AG20443 (cell line): ENCODE results near the gene ARID1B.

Experiments used
- DNase-seq: peaks from one replicate; pipeline ENCODE4 v3.0.0; 2012; ENCODE audit warnings: low spot score, mixed read lengths

The ARID1B gene

DNA sequence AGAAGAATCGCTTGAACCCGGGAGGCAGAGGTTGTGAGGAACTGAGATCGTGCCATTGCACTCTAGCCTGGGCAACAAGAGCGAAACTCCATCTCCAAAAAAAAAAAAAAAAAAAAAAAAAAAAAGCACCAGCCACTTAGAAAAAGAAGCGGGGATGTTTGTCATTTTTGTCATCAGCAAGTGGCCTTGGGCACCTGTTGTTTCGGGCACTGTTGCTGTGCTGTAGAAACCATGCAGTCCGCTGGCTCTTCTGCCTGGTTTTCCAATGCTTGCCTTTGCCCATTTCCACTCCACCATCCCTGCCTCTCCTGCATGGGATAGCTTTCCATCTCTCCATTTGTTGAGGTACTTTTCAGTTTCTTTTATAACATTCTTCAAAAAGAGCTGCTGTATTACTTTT lies 129.3 kb downstream of the ARID1B start:
- no peak for DNase-seq

DNA sequence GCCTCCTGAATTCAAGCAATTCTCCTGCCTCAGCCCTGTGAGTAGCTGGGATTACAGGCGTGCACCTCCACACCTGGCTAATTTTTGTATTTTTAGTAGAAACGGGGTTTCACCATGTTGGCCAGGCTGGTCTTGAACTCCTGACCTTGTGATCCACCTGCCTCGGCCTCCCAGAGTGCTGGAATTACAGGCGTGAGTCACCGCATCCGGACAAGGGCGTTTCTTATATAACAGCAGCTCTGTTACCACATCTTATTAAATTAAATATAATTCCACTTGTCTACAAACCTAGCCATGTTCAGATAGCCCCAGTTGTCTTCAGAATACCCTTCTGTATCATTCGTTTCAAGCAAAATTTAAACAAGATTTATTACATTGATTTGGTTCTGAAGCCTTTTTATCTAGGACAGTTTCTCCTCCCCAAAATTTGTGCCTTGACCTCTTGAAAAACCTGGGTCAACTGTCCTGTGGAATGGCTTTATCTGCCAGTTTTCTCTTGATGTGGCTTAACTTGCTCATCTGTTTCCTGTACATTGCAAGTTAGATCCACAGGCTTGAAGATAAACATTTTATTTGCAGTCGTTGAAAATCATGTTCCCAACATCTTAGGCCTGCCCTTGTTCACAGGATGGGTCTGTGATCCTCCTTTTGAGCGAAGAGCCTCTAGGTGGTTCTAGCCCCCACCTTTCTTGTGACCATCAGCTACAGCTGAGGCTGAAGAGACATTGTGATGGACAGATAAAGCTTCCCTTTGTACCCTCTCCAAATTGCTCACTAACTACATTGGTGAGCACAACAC lies 132.2 kb downstream of the ARID1B start:
- DNase-seq: no peak

DNA sequence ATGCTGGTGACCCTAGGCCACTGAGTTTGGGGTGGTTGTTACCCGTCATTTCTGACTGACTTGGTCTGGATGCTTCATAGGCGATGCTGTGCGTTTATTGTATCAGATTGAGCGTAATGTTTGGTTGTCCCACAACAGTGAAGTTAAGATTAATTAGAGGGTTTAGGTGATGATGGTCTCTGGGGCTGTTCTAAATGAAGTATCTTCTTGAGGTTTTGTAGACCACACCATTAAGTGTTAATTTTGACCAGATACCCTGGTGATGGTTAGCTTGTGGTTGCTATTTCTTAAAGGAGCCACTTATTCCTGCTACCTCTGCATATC lies 132.8 kb downstream of the ARID1B start:
- no peak for DNase-seq

DNA sequence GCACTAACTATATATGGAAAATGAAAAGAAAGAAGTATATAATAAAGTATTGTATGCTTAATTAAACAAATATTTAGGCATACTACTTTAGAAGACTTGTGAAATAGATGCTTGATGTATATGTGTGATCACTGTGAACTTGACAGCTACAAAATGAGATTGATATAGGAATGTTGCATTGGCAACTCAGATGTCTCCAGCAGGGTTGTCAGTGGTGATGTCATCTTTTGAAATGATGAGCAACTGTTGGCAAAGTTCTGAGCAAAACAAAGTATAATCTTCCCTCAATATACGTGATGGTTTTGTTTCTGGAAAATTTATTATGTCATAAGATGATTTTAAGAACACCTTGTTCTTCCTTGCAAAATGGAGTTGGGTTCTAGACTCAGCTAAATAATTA lies 133.8 kb downstream of the ARID1B start:
- DNase-seq: no peak

DNA sequence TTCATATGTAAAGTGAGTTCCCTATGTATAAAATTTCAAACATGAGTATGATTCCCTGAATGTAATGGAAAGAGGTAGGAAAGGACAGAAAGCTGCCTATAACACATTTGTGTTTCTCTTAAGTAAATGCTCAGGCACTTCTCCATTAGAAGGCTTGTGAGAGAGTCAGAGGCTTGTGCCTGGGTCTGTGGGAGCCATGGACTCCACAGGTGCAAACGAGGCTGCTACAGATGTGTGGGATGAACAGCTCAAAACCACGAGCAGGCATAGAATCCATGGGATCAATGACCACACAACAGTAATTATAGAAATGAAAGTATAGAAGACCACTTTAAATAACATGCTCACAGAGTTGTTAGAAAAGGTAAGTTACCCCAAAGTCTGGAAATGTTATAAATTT lies 134.4 kb downstream of the ARID1B start:
- DNase-seq: no peak

DNA sequence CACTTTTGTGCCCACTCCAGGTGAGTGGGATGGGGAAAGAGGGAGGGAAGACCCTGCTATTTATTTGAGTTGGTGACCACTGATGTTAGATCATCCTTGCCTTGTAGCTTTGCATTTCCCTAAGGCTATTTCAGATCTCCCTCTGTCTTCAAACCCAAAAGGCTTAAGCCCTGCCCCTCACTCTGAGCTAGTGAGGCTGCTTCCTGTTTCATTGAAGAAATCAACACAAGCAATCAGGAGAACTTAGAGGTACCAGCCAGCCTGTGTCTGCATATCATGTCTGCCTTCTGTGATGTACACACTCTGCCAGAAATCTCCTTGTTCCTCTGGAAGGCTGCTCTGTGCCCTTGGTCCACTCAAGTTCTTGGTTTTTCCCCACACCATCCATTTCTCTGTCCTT lies 135.3 kb downstream of the ARID1B start:
- no peak for DNase-seq

DNA sequence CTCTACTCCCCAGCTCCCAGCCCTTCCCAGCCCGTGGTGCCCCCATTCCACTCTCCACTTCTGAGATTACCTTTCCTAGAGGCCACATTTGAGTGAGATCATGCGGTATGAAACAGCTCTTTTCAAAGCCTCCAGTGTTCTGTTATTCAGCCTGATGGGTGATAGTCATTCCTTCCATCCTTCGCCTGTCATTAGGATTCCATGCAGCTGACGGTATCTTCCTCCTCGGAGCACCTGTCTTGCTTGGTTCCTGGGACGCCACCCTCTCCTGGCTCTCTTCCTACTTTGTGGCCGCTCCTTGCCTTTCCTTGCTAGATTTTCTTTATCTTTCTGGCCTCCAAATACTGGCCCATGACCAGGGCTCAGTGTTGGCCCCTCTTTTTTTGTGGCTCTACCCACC lies 137.0 kb downstream of the ARID1B start:
- no peak for DNase-seq

DNA sequence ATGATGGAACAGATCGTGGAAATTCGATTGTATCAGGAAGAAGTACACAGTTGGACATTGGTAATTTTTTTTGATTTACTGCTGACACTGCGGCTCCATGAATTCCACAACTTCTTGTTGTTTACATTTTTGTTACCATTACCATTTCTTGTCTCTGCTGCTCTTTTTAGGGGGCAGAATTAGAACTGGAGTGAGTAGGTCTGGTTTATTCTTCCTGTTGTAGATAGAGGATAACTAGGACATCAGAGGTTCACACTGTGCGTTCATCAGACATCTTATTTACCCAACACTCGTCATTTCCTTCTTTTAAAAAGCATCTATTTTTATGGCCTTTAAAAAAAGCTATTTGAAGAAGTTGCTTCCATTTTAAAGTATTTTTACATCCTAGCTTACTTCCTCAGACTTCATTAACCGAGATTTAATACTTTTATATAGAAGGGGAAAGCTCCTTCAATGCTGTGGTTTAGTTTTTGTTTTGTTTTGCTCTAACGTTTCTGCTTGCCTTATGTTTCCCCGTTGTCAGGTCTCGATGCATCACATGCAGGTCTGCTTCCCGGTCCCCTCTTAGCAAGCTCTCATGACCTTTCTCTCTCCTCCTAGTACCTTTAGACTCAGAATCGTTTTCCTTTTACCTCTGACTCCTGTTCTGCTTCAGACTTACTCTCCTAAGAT lies 139.1 kb downstream of the ARID1B start:
- DNase-seq: no peak

DNA sequence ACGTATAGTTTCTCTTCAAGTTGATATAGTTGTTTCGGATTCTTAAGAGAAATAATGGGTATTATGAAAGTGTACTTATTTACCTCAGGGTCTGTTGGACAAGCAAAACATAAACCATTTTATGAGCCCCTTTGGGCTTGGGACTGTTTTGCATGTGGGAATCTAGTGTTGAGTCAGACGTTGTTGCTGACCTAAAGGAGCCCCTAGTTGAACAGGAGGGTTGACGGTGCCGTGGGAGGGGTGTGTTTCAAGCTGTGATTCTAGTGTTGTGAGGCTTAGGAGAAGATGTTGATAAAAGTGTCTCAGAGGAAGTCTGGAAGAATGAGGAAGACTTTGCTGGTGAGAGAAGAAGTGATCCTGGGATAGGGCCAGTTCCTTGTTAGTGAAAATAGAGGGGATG lies 140.0 kb downstream of the ARID1B start:
- DNase-seq: no peak

DNA sequence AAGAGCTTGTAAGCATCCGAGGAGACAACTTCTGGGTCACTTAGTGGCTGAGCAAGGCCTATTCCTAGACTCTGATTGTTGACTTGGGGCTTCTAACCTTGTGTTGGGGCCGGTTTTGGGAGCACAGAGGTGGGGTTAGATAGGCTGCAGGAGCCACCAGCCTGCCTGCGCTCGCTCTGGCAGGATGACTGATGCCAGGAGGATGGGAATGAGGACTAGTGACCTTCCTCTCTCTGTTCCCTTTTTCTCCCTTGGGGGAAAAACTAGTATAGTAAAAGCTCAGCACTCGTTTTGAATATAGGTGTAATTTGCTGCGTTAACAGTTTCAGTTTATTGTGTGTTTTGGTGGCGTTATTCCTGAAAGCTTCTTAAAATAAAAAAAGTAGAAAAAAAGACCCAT lies 141.5 kb downstream of the ARID1B start:
- no peak for DNase-seq

DNA sequence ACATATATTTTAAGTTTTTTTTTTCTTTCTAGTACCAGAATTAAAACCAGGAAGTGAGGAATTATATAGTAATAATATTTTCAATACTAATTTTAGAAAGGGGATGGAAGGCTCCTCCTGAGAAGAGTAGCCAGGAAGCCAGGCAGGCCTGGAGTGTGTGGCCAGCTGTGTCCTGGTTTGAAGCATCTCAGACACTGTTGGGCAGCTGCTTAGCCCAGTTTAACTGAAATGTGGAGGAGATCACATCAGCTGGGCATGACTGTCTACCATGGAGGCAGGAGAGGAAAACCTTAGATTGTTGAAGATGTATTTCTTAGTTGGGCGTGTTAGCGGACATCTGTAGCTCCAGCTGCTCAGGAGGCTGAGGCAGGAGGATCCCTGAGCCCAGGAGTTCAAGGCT lies 142.2 kb downstream of the ARID1B start:
- DNase-seq: no peak

DNA sequence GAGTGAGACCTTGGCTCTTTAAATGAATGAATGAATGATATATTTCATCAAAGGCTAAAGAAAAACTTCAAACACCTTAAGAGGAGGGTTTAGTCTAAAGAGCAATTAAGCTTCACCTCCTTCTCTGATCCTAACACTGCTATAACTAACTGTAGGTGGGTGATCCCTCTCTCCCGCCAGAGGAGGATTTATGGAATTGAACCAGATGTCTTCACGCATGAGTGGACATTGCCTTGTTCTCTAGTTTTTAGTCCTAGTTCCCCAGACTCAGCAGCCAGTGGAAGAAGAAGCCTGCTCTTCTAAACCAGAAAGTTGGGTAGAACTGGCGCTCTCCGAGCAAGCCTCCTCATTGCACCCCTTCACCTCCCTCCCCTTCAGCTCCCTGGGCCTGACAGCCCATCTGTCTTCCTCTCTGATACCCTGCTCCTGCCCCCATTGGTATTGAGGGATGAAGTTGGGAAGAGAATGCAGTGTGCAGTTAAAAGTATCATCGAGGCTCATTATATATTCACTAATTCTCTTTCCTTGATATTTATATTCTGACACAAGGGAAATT lies 142.7 kb downstream of the ARID1B start:
- no peak for DNase-seq

DNA sequence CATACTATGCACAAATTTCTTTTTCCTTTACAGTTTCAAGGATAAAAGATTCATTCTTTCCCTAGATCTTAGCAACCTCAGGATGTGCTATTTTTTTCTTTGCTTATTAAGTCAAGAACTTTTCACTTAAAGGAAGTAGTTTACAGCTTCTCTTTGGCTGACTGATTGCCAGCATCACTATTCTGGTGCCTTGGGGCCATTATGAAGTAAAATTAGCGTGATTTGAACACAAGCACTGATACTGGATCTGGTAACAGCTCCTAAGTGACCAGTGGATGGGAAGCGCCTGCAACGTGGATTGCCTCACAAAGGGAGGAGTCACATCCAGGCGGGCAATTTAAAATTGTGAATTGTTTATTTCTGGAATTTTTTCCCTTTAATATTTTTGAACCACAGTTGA lies 147.1 kb downstream of the ARID1B start:
- DNase-seq: no peak

DNA sequence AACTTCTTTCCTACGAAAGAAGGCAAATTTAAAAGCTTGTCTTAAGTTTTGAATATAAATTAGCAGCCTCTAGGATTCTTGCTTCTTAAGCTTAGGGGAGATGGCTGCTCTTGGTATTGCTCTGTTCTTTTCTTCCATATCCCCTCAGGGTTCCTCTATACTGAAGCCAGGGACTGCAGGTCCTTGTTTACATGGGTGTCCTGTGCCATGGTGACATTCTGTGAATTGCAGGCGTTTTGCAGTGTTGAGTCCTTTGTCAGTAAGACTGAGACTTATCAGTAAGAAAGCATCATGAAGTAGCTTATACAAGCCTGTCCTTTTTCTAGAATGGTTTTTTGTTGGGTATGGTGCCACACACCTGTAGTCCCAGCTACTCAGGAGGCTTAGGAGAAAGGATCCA lies 147.8 kb downstream of the ARID1B start:
- DNase-seq: no peak

DNA sequence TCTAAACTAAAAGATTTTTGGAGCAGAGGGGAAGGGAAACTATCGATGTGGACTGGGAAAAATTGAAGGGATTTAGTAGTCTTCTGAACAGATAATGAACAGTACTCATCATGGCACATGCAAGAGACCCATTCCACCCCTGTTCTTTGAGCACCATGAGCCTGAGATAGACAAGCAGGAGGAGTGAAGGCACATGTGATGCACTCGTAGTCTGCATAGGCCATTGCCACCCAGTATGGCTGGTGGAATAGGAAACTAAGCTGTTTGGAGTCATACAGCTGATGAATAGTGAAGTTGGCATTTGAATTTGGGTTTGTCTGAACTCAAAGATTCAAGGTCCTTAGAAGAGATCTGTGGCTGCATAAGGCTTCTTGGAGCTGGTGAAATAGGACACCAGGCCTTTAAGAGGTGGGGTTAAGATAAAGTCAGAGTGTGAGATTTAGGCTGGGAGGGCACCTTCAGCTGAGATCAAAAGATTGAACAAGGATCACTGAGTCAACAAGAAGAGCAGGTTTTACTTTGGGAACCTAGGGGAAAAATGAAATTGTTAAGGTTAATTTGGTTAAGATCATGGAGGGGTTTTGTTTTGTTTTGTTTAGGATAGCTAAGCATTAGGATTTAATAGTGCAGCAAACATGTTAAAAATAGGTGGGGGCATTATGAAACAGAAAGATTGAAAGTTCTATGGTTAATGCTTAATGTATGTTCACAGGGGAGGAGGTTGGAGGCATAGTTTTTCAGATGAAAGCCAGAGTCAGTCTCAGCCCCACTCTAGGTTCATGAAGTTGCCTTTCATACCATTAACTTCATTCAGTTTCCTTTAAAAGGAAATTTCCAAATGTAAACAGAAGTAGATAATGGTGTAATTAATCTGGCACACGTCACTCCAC lies 148.8 kb downstream of the ARID1B start:
- DNase-seq: no peak

DNA sequence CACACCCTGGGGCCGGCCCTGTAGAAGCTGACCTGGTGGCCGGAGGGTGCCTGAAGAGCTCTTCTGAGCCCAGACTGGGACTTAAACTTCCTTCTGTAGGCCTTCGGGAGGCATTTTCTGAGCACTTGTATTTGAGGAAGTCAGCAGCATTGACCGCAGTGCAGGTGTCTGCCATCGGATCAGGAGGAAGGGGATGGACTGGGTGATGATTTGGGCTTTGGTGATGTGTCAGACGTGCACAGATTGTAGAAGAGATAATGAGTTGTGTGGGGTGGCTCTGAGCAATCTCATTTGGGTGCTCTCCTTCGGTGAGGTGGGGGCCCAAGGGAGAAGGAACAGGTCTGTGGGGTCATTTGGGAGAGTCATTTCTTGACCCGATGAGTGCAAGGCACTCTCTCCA lies 150.9 kb downstream of the ARID1B start:
- DNase-seq: no peak

DNA sequence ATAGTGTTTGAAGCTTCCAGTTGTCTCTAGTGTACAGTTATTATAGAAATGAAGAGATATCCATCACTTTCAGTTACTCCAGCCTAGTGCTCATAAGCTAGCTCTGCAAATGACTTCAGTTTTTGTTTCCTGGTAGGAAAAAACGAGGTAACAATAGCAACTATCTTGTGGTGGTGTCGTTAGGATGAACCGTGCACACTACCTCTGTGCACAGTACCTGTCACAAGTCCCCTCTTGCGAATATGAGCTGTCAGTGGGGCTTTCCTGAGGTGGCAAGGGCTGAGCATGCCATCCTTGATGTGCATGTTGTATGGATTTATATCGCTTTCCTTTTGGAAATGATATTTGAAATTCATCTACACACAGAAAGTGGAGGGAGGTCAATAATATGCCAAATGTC lies 151.8 kb downstream of the ARID1B start:
- DNase-seq: no peak

DNA sequence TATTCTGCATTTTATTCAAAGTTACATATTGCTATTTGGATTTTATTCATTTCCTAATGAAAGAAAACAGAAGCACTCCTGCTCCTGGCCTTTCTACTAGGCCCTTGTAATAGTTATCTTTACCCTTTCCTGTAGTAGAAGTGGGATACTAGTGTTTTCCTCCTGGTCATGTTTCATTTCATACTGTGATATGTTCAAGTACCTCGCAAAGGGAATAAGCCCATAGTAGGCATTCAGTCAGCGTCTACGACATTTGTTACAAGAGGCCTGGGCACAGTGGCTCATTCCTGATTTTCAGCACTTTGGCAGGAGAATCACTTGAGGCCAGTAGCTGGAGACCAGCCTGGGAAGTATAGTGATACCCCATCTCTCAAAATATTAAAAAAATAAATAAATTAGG lies 154.1 kb downstream of the ARID1B start:
- no peak for DNase-seq

DNA sequence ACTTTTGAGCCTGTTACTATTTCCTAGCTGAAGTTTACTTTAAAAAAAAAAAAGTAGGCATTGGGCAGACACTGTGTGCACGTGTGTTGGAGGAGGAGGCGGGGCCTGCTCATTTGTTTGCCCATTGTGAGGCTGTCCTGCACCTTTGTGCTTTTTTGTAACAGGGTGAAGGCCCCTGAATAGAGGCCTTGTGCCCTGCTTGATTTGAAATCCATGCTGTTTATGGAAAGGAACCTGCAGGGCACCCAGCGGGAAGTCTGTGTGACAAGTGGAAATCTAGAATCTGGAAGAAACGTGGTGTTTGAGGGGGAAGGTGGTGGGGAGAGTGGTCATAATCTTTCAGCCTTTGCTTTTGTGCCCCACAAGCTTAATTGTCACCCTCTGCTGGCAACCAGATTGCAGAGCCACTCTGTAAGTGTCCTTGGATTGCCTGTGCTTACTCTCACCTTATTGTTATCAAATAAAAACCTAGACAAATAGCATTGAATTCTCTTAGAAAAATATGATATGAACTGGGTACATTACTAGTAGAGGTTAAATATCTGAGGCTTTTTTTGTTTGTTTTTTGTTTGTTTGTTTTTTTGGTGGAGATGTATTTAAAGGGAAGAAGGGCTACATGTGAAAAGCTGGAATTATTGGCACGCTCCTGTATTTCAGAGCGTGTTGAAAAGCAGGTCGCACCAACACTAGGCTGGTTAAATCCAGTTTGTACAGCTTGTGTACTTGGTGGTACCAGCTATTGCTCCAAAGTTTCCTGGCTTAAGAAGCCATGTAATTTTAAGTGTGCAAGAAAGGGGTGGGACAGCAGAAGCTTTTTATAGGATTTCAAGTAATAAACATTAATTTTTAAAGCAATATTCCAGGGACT lies 156.3 kb downstream of the ARID1B start:
- DNase-seq: no peak

DNA sequence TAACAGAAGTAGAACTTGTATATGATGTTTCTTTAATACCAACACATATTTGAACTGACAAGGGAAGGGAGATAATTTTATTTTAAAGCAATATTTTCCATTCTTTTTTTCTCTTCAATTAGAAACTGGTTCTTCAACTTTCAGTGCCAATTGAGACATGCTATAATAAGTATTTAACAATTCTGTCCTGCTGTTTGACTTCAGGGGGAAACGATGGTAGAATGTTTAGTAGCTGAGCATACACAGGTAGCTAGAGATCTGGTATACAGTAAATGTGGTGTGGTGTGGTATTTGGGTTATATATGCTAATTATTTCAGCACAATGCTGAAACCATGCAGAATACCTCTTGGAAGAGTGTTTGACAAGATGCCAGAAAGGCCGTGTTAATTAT lies 156.9 kb downstream of the ARID1B start:
- no peak for DNase-seq

DNA sequence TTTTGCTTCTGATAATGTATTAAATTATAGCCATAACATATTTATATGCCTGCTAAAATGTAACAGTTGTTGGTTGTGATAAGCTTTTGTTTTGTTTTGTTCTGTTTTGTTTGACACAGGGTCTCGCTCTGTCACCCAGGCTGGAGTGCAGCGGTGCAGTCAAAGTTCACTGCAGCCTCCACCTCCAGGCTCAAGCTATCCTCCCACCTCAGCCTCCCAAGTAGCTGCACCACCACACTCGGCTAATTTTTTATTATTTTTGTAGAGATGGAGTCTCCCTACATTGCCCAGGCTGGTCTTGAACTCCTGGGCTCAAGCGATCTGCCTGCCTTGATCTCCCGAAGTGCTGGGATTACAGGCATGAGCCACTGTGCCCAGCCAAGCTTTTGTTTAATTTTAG lies 157.8 kb downstream of the ARID1B start:
- DNase-seq: no peak

DNA sequence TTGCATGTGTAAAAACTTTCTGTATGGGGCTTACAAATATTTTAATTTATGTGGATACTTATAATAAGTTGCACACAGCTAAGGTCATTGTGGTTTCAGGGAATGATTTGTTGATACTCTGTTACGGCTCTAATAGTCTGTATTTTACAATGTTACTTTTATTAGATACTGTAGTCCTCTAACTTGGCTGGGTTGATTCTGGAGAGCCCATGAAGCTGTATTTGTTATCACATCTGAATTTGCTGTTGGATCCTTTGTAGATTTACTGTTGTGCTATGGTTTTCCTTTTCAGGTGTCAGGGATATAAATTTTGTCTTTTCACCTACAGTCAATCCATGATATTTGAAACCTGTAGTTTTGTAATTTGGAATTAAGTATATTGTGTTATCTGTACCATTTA lies 161.0 kb downstream of the ARID1B start:
- no peak for DNase-seq
